ENCODE data around the gene PRXL2A. TPM values are rescaled to one million over a fixed set of nuclear protein-coding genes. Genes with fewer than 3 reads are reported as not detected.

PRXL2A gene
- total RNA-seq, 4 donors from 2014 or later: 21.7 to 64.6 (median 38.7) TPM

- intact Hi-C loops (cut with DNase I; ENCODE audit: low total_unique reads): loop anchor here (2.0 kb wide), 1 partner anchor 45 kb away; no protein-coding TSS in a partner anchor
- 0% methylated on average over 34 of the region's 97 CpGs; no CpG with 5 or more reads in 1 of the 2 donors for WGBS, 2 donors (ENCODE audit: low coverage in 1 of 2)
These were observed 45.6 kb downstream of the PRXL2A start, which contains the start of gene TSPAN14 for GRCh38 chr10:80453842-80454512. TSS of gene TSPAN14 (plus strand) at chr10:80454310. CDS start at chr10:80489234, 34,924 bp downstream.

GRCh38 chr10:80454513-80455460, 46.4 kb downstream of the PRXL2A start:
- Histone ChIP-seq H3K4me1 (peaks cover 27 to 52% (median 49%) of the 10 kb centered on the region in 4 donors), H3K27me3 (no peaks in the 10 kb centered on the region), H3K36me3 (no peaks in the 10 kb centered on the region), H3K27ac (peak overlapping the region; percentile 97 to 100 (median 98)), H3K9me3 (no peaks in the 10 kb centered on the region), H3K4me3 (peak overlapping the region; percentile 78 to 98 (median 82))
- intact Hi-C loops (cut with DNase I; ENCODE audit: low total_unique reads) (loop anchor here (2.0 kb wide), 1 partner anchor 44 kb away; no protein-coding TSS in a partner anchor), in situ Hi-C loops (cut with MboI; ENCODE audit: low pct_ligation_motif_present in 1 of 4, low pct_unique_long_range_greater_than_20kb in 1 of 4, low sequenced_read_pairs in 3 of 4) (loop anchor here in 1 of 4 donors (5.0 kb wide), 1 partner anchor 53 kb away; no protein-coding TSS in a partner anchor)
- peak; percentile 86 for DNase-seq
- 1% methylated on average over 51 of the region's 81 CpGs; no CpG with 5 or more reads in 1 of the 2 donors for WGBS, 2 donors (ENCODE audit: low coverage in 1 of 2)
- TF ChIP-seq POLR2A (IDR thresholded peaks at IDR 0.05) (peak; percentile 71), EP300 (IDR thresholded peaks at IDR 0.05; ENCODE audit: low read depth) (no peak), POLR2AphosphoS5 (IDR thresholded peaks at IDR 0.05) (peak; percentile 66 to 91 (median 88))
- TF ChIP-seq, protein P1, sequence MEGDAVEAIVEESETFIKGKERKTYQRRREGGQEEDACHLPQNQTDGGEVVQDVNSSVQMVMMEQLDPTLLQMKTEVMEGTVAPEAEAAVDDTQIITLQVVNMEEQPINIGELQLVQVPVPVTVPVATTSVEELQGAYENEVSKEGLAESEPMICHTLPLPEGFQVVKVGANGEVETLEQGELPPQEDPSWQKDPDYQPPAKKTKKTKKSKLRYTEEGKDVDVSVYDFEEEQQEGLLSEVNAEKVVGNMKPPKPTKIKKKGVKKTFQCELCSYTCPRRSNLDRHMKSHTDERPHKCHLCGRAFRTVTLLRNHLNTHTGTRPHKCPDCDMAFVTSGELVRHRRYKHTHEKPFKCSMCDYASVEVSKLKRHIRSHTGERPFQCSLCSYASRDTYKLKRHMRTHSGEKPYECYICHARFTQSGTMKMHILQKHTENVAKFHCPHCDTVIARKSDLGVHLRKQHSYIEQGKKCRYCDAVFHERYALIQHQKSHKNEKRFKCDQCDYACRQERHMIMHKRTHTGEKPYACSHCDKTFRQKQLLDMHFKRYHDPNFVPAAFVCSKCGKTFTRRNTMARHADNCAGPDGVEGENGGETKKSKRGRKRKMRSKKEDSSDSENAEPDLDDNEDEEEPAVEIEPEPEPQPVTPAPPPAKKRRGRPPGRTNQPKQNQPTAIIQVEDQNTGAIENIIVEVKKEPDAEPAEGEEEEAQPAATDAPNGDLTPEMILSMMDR (IDR thresholded peaks at IDR 0.05): peak in 1 of 5 experiments; percentile 13

More at GRCh38 chr10:80453842-80454512, 45.6 kb downstream of the PRXL2A start, which contains the start of gene TSPAN14:
- Histone ChIP-seq H3K27me3 (no peaks in the 10 kb centered on the region), H3K4me3 (peak within 1 kb of the TSS; percentile 78 to 98 (median 82)), H3K36me3 (no peaks in the 10 kb centered on the region), H3K9me3 (no peaks in the 10 kb centered on the region), H3K27ac (peak within 1 kb of the TSS; percentile 97 to 100 (median 98)), H3K4me1 (peaks cover 19 to 46% (median 41%) of the 10 kb centered on the region in 4 donors)
- TF ChIP-seq, protein P1 (IDR thresholded peaks at IDR 0.05): no peak
- TF ChIP-seq POLR2A (IDR thresholded peaks at IDR 0.05) (peak; percentile 61), EP300 (IDR thresholded peaks at IDR 0.05; ENCODE audit: low read depth) (no peak), POLR2AphosphoS5 (IDR thresholded peaks at IDR 0.05) (peak; percentile 67 to 88 (median 80))
- peak; percentile 87 for DNase-seq
- in situ Hi-C loops (cut with MboI; ENCODE audit: low pct_ligation_motif_present in 1 of 4, low pct_unique_long_range_greater_than_20kb in 1 of 4, low sequenced_read_pairs in 3 of 4): loop anchor here in 1 of 4 donors (5.0 kb wide), 1 partner anchor 53 kb away; no protein-coding TSS in a partner anchor

DNA sequence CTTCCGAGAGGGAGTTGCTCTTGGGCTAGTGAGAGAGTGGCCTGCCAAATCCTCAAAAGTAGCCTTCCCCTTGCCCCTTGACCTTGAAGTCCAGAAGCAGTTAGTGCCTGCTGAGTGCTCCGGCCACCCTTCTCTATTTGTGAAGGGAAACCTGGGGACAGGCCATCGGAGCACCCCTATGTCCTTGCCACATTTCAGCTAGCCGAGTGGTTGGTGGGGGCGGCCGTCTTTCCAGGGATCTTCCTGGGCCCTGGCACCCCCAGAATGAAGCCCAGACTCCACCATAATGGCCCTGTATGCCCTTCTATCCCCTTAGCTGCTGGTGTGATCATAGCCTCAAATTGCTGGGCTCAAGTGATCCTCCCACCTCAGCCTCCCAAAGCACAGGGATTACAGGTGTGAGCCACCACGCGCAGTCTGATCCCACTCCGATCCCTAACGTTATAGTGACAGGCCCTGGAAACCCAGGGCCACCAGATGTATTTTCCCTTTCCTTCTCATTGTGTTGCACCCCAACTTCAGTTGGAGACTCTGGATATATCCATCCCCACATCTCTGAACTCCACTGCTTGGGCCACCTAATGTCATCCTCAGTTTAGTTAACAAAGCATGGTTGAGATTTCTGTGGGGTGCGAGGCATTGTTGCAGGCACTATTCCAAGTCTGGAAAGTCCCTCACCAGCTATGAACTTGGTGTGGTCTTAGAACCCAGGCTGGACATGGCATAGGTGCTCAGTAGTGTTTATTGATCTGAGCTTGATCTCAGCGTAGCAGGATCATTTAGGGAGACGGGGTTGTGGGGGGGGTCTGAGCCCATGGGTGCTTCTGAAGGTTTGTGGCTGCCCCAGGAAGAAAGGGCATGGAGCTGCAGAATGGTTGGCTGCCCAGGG, 47.4 kb downstream of the PRXL2A start:
- H3K36me3 ChIP-seq: no peaks in the 10 kb centered on the region
- no peaks in the 10 kb centered on the region for H3K27me3 ChIP-seq
- H3K9me3 ChIP-seq: no peaks in the 10 kb centered on the region
- DNase-seq: no peak
- peaks cover 36 to 61% (median 59%) of the 10 kb centered on the region in 4 donors for H3K4me1 ChIP-seq
- TF ChIP-seq, protein P1 (IDR thresholded peaks at IDR 0.05): no peak
- in situ Hi-C loops (cut with MboI; ENCODE audit: low pct_ligation_motif_present in 1 of 4, low pct_unique_long_range_greater_than_20kb in 1 of 4, low sequenced_read_pairs in 3 of 4): no loop called here
- peak overlapping the region; percentile 97 to 100 (median 98) for H3K27ac ChIP-seq
- 57% methylated on average over 13 of the region's 13 CpGs; no CpG with 5 or more reads in 1 of the 2 donors for WGBS, 2 donors (ENCODE audit: low coverage in 1 of 2)
- H3K4me3 ChIP-seq: peak overlapping the region; percentile 78 to 98 (median 82)
- intact Hi-C loops (cut with DNase I; ENCODE audit: low total_unique reads): loop anchor here (2.0 kb wide), 1 partner anchor 43 kb away; no protein-coding TSS in a partner anchor
